DMS79 (cell line): ENCODE measurements around the gene CCDC24.
A peak's percentile ranks its signal among the peaks of the same experiment; 100 is the strongest.

Experiments used
- DNase-seq: peaks from one replicate; lab custom pipeline; 2025; lab: John Stamatoyannopoulos, UW

The CCDC24 gene

GRCh38 chr1:43991476-43992231 lies at the start of gene CCDC24:
CCDC24 (plus strand) TSS chr1:43991599; CDS start chr1:43991879, 280 bp downstream.
- DNase-seq = peak; percentile 82

- DNase-seq = no peak
These were observed 49.0 kb upstream of the CCDC24 start for GRCh38 chr1:43942411-43942810.

GRCh38 chr1:43944860-43945259 lies 46.5 kb upstream of the CCDC24 start:
- no peak for DNase-seq

GRCh38 chr1:43945674-43946235 lies 45.6 kb upstream of the CCDC24 start:
- DNase-seq = no peak

- peak; percentile 91 for DNase-seq
These were observed 45.0 kb upstream of the CCDC24 start, which contains the start of gene IPO13 for GRCh38 chr1:43946236-43947060. IPO13 (plus strand) TSS chr1:43946950; CDS start chr1:43947601, 651 bp downstream.

GRCh38 chr1:43947061-43947873 lies 44.1 kb upstream of the CCDC24 start:
- no peak for DNase-seq

- DNase-seq = no peak
These were observed 43.4 kb upstream of the CCDC24 start for GRCh38 chr1:43947874-43948437.

GRCh38 chr1:43949678-43950077 lies 41.7 kb upstream of the CCDC24 start:
- DNase-seq = no peak

- peak; percentile 76 for DNase-seq
These were observed 40.1 kb upstream of the CCDC24 start for GRCh38 chr1:43951021-43951985.

- peak; percentile 99 for DNase-seq
These were observed 38.6 kb upstream of the CCDC24 start for GRCh38 chr1:43952731-43953346.

GRCh38 chr1:43953361-43953760 lies 38.0 kb upstream of the CCDC24 start:
- no peak for DNase-seq

- no peak for DNase-seq
These were observed 37.4 kb upstream of the CCDC24 start for GRCh38 chr1:43954036-43954435.

GRCh38 chr1:43956234-43956633 lies 35.2 kb upstream of the CCDC24 start:
- DNase-seq = no peak

- DNase-seq = no peak
These were observed 33.9 kb upstream of the CCDC24 start for GRCh38 chr1:43957407-43958040.

- DNase-seq = no peak
These were observed 32.8 kb upstream of the CCDC24 start for GRCh38 chr1:43958351-43959255.

- no peak for DNase-seq
These were observed 30.6 kb upstream of the CCDC24 start for GRCh38 chr1:43960798-43961197.

GRCh38 chr1:43961692-43962091 lies 29.7 kb upstream of the CCDC24 start:
- DNase-seq = no peak

- DNase-seq = no peak
These were observed 29.1 kb upstream of the CCDC24 start for GRCh38 chr1:43962324-43962723.
